ENCODE measurements around the gene INPP5A.
"Not testable (repeated sequence)": the region's sequence is repeated elsewhere in the genome, so short reads cannot be mapped to it uniquely, and the experiment has no call there.

INPP5A gene

DNA sequence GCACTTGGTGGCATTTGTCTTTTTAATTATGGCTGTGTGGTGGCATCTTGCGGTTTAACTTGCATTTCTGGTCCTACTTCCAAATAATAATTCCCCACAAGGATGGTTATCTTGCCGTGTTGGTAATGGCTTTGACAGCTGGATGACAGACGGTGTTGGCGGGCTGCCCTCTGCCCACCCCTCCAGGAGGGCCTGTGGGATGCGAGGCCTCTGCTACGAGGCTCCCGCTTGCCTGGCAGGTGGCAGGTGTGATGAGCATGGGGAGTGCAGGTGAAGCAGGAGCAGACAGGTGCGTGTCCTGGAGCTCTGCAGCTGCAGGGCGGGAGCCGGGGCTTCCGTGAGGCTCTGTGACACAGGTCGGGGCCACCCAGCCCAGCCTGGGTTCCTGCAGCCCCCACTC, 11.8 kb downstream of the INPP5A start:
- DNase-seq: no peak

DNA sequence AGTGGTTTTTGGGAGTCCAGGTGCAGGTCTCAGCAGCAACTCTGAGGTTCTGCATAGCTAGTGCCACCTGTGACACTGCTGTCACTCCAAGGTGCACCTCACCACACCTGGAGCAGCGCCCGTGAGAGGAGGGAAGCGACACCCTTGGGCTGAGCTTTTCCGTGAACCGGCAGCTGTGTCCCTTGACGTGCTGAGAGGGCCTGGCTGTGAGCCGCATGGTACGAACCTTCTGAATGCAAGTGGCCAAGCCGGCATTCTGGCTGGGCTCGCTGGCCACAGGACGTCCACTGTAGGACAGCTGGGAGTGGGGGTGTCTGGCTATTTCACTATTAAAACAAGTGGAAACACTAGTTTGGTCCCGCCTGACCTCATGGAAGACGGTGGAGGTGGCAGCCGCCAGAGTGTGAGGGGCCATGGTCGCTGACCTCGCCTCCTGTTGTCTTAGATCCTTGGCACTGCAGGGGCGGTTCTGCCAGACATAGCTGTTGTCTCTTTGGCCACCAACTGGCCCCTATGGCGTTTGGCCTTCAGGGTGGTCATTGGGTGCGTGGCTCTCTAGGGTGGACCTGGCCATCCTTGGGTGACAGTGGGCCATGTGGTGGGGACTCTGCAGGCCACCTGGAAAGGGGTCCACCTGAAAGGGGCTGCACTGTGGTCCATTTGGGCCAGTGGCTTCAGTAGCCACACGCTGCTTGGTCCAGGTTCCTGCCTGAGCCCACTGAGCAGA, 12.9 kb downstream of the INPP5A start:
- DNase-seq: no peak

DNA sequence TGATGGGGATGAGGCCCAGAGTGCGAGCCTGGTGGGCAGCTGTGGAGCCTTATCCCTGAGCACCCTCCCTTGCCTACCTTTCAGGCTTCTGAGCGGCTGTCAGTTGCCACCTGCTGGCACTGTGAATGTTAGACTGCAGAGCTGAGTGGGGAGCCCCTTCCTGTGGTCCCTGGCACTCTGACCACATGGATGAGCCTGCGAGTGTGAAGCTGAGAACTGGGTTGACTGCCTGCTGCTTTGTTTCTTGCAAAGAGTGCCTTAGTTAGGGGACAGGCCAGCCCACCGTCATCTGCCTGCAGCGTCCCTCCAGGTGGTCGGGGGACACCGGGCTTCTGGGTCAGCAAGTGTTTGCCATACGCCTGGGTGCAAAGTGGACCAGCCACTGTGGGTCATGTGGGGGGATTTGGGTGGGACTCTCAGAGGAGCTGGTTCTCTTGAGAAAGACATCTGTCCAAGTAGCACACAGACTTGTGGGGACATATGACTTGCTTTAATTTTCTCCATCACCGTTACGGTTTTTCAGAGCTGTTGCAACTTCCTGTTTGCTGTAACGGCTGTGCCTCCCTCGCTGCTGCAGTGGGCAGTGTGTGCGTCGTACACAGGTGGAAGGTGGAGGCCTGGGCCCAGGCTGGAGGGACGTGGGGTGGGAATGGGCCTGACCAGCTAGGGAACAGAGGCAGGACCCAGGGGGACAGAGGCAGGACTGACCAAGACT, 13.7 kb downstream of the INPP5A start:
- no peak for DNase-seq

DNA sequence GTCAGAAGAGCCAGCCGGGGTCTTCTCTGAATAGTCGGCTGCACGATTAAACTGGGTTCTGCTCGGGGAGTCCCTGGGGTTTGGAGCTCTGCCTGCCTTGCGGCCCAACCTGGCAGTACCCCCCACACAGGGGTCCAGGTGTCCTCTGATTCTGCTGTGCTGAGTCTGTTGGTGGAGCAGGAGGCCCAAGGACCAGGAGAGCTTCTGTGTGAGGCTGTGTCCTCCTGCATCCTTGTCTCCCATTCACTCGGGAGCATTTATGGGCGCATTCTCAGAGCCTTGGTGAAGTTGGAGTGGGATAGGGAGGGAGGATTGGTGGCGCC, 14.2 kb downstream of the INPP5A start:
- no peak for DNase-seq

DNA sequence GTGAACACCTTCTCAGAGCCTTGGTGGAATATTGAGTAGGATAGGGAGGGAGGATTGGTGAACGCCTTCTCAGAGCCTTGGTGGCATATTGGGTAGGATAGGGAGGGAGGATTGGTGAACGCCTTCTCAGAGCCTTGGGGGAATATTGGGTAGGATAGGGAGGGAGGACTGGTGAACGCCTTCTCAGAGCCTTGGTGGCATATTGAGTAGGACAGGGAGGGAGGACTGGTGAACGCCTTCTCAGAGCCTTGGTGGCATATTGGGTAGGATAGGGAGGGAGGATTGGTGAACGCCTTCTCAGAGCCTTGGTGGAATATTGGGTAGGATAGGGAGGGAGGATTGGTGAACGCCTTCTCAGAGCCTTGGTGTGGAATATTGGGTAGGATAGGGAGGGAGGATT, 15.0 kb downstream of the INPP5A start:
- DNase-seq: not testable (repeated sequence)

DNA sequence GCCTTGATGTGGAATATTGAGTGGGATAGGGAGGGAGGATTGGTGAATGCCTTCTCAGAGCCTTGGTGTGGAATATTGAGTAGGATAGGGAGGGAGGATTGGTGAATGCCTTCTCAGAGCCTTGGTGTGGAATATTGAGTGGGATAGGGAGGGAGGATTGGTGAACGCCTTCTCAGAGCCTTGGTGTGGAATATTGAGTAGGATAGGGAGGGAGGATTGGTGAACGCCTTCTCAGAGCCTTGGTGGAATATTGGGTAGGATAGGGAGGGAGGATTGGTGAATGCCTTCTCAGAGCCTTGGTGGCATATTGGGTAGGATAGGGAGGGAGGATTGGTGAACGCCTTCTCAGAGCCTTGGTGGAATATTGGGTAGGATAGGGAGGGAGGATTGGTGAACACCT, 16.0 kb downstream of the INPP5A start:
- not testable (repeated sequence) for DNase-seq

DNA sequence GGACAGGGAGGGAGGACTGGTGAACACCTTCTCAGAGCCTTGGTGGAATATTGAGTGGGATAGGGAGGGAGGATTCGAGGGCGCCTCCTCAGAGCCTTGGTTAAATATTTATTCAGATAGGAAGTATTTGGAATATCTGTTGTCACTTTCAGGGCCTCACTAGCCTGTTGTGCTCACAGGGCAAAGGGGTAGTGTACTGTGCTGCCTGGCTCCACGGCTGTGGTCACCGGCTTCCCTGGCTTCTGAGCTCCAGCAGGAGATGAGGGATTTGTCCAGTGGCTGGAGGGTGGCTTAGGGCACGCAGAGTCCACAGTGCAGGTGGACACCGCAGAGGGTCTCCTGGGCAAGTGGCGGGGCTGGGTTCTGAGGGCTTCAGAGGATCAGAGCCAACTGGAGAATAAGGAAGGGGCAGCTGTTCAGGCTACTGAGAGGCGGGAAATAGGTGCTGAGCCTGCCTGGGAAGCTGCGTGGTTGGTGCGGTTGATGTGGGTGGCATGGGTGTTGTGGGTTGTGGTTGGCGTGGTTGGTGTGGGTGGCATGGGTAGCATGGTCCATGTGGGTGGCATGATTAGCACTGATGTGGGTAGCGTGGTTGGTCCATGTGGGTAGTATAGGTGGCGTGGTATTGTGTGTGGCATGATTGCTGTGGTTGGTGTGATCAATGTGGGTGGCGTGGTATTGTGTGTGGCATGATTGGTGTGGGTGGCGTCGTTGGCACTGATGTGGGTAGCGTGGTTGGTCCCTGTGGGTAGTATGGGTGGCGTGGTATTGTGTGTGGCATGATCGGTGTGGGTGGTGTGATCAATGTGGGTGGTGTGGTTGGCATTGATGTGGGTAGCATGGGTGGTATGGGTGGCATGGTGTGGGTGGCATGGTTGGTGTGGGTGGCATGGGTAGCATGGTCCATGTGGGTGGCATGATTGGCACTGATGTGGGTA, 16.7 kb downstream of the INPP5A start:
- DNase-seq: no peak

DNA sequence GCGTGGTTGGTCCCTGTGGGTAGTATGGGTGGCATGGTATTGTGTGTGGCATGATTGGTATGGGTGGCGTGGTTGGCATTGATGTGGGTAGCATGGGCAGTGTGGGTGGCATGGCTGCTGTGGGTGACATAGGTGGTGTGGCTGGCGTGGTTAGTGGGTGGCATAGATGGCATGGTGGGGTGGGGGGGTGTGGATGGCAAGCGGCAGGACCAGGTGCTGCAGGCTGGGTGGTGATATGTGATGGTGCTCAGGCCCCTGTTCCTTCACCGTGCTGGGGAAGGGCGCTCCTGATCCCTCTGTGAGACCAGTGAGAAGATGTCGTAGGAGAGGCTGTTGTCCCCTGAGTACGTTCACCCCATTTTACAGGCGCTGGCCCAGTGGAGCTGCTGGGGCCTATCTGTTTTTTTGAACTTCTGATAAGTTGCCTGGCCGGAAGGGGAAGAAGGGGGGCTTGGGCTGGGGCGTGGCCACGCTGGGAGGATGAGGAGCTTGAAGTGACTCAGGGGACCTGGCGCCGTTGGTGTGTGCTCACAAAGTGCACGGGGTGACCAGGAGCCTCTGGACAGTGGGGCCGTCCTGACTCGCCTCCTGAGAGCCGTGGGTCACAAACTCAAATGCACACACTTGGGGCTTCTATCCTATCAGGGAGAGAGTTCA, 17.5 kb downstream of the INPP5A start:
- no peak for DNase-seq

DNA sequence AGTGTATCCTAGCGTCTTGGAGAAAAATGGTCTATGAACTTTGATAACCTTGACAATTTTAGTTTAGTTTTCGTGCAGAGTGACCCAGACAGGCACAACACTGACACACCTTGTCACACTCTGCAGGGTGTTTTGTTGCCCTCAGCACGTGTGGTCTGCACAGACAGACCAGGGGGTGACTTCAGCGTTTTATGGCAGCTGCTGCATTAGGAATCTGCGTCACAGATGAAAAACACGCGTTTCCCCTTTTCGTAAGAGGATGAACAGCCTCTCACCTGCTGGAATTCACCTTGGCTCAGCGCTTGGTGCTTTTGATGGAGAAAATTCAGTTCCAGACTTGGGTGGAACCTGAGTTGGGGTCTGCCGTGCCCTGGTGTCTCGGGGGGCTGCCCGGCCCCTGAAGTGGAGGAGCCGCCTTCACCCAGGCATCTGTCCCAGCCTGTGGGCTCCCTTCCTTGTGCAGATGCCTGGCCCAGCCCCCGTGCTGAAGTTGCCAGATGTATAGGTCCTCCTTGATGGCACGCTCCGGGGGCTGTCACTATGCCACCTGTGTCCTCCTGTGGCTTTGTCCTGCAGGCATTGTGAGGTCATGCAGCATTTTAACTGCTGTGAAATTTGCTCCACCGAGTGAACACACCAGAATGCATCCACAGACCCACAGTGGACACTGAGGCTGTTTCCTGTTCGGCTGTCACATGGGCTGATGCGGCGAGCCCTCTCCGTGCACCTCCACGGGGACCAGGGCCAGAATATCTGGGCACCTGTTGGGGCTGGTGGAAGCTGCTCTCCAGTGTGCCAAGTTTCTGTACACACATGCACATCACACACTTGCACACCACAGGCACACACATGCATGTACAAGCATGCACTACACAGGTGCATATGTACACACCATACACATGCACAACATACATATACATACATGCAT, 18.3 kb downstream of the INPP5A start:
- DNase-seq: no peak

DNA sequence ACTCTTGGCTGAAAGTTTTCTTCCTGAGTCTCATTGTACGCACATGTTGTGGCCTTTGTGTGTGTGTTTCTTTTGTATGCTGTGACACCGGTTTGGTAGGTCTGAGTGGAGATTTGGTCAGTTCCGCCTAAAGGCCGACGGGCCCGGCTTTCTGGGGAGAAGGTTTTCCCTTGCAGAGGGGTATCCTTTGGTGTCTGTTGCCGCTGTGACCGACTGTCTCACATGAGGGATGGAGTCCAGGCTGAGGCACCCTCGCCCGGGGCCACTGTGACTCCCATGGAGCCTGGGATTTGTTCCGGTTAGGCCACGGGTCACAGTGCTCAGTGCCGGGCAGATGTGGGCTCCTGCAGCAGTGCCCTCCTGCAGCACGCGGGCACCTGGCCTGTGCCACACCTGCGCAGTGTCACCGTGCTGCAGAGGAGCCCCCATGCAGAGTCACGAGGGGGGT, 19.4 kb downstream of the INPP5A start:
- DNase-seq: no peak

DNA sequence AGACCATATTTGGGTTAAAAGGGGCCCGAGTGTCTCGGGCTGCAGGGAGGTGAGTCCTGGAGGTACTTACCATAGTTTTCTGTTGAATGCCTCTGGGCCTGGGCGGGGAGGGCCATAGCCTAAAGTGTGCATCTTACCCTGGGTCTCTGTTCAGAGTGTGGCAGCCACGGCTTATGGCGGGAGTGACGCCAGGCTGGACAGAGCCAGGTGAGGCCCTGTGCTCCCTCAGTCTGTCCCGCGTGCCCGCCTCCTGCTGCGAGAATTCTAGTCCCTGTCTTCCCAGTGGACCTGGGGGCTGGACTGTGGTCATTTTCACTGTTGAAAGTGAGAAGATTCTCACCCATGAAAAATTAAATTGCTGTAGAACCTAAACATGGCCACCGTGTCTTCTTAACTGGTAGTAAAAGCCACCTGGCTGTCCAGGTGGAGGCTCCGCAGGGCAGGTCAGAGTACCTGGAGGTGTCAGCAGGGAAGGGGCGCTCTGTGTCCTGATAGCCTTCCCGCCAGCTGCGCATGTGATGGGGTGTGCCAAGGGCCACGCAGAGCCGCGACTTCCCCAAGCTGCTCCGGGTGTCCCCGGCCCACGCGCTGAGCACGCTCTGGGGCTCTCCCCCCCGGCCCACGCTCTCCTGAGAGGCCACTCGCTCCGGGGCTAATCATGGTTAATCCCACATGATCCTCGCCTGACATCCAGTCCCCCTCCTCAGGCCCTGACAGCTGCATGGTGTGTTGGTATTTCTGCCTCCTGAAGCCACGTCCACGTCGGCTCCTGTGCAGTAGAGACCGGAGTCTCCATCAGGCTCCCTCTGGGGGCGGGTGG, 20.3 kb downstream of the INPP5A start:
- no peak for DNase-seq

DNA sequence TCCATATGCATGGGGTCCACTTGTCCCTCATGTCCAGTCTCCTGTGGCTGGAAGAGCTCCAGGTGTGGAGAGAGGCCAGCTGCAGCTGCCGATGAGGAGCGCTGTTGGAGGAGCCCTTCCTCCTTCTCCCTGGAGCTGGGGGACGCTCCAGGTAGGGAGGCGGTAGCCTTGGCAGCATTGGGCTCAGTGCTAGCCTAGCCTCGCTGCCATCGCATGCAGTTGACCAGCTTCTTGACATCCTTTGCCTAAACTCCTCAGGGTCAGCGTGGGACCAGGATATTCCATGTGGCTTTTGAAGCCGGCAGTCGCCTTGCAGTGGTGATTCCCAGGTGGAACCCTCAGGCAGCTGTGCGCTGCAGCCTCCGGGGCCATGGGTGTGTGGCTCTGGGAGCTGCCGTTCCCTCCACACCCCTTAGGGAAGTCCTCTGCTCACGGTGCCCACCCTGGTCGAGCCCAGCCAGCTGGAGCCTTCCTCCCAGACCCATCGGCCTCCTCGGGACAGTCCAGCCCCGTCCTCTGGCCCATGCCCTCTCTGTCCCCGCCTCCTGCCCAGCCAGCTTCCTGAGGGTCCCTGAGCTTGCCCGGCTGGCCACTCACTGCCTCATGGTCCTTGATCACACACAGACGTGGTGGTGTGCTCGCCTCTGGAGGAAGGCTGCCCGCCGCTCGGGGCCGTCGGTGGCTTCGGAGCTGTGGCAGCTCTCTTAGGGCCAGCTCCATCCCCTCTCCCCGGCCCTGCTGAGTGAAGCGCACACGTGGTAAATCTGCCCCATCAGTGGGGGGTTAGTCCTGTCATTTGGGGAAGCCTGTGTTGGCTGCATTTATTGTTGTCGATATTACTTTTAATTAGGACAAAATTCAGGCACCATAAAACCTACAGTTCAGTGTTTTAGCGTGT, 21.2 kb downstream of the INPP5A start:
- no peak for DNase-seq

DNA sequence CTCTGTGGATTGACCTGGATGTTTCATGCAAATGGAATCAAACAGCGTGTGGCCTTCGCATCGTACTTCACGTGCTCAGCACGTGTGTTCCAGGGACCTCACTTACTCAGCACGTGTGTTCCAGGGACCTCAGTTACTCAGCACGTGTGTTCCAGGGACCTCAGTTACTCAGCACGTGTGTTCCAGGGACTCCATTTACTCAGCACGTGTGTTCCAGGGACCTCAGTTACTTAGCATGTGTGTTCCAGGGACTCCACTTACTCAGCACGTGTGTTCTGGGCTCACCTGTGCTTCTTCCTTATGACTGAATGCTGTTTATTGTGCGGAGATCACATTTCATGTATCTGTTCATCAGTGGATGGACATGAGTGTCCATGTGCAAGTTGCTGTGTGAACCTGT, 22.0 kb downstream of the INPP5A start:
- DNase-seq: no peak

DNA sequence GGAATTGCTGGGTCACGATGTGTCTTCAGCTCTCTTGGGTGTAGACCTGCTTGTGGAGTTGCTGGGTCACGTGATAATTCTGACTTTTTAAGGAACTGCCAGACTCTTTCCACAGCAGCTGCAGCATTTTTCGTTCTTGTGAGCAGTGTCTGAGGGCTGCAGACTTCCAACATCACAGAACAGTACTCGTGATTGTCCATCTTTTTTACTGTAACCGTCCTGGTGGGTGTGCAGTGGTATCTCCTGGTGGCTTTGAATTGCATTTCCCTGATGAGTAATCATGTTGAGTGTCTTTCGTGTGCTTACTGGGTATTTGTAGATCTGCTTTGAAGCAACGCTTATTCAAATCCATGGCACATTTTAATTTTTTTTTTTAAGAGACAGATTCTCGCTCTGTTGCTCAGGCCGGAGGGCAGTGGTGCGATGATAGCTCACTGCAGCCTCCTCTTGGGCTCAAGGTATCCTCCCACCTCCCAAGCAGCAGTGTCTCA, 22.7 kb downstream of the INPP5A start:
- DNase-seq: no peak

DNA sequence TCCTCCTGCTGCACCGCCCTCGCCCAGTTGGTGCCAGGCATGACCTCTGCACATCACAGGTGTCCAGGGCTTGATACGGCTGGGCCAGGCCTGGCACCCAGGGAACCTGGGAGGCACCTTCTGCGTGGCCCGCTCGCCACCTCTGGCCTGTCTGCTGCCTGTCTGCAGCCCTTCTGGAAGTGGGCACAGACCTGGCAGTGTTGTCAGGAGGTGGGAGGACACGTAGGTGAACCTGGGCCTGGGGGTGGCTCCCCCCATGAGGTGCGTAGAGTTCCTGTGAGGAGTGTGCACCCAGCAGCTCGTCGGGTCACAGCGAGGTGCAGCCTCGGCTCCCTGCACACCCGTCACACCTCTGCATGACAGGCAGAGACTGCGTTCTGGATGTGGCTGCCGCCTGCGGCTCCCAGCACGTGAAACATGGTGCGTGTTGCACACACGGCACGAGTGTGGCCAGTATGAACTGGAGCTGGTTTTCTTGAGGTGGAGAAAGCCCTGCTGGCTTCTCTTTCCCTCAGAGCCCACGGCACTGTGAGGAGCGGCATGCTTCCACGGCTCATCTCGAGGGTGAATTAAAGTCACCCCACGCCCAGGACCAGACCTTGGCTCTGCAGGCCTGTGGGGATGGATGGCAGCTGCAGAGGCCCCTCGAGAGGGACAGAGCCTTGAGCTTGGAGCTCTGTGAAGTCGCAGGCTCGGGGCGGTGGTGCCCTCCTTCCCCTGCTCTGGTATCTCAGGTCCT, 24.8 kb downstream of the INPP5A start:
- DNase-seq: no peak

DNA sequence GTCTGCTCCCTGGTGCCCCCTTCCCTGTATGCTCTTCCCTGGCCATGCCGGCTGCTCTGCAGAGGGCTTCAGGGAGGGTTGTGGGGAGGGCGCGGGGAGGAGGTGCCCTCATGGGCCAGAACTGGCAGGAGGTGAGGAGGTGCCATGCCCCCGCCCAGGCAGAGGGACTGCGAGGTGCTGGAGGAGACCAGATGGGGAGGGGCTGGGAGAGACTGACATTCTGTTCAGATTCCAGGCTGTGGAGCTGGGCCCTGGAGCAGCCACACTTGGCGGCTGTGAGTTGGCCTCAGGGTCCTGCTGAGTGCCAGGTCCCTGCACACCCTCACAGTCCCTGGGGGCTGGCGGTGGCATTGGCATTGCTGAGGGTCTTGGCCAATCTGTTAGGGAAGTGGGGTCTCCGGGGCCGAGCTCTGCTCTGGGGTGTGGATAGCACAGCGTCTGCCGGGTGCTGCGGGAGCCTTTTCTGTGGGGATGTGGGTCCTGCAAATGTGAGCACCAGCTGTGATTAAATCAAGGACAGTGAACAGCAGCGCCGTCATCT, 25.4 kb downstream of the INPP5A start:
- no peak for DNase-seq

DNA sequence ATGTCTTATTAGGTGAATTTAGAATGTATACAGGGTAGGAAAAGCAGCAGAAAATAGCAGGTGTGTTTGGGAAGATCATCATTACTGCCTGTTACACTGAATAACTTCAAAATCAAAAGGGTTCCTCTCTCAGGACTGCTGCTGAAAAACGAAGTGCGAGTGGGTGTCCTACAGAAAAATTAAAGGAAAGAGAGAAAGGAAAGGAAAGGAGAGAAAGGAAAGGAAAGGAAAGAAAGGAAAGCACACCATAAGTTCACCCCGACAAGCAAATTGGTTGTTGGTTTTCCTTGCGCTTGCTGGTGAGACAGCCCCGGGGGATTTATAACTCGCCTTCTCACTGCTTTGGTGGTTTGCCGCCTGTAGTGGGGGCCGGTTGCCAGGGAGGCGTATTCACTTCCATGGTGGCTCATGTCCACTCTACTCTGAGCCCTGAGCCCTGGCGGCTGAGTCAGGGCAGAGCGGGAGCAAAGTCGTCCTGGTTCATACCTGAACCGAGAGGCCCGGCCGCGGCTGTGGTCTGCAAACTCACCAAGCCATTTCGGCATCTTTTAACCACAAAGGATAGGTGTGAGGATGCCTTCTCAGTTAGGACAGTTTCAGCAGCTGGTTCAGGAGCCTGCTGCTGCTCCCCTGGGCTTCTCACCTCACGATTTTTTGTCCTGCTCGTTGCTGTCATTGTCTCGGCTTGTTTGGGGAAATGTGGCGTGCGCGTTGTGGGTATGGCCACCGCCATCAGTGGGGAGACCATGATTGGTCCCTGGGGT, 26.1 kb downstream of the INPP5A start:
- DNase-seq: no peak

DNA sequence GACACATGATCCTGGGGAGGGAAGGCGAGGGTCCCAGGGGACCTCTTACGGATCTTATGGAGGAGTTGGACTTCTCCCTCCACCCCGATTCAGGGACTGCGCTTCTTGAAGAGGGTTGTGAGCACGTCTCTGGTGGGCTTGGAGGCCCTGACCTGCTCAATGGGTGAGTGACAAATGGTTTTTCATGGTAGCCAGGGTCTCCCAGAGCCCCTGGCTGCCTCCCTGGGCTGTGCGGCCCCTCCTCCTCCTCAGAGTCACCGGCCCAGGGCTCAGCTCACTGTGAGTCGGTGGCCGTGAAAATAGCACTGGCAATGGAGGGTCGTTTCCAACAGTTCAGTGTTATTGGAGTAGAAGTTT, 26.6 kb downstream of the INPP5A start:
- DNase-seq: no peak
